Measurements from ENCODE around the gene EFCC1. TPM values are rescaled to one million over a fixed set of nuclear protein-coding genes. Genes with fewer than 3 reads are reported as not detected.

Gene EFCC1
- total RNA-seq, 1 experiment from 2014 or later: 0.24 TPM

GRCh38 chr3:129081503-129081902, 80.4 kb downstream of the EFCC1 start:
- Histone ChIP-seq H3K9me3 (ENCODE audit: insufficient read depth, low read depth) (no peaks in the 10 kb centered on the region), H3K36me3 (ENCODE audit: low read depth) (no peaks in the 10 kb centered on the region), H3K4me3 (no peak overlapping the region), H3F3A (ENCODE audit: insufficient read depth, low read depth) (no peaks in the 10 kb centered on the region), H3K79me2 (ENCODE audit: low read depth) (no peaks in the 10 kb centered on the region), H3K4me1 (replicated peaks; ENCODE audit: insufficient read depth) (no peaks in the 10 kb centered on the region), H4K20me1 (ENCODE audit: insufficient read depth) (no peaks in the 10 kb centered on the region), H3K4me2 (no peak overlapping the region), H3K27me3 (ENCODE audit: insufficient read depth, low read depth) (no peaks in the 10 kb centered on the region), H3K9me2 (ENCODE audit: insufficient read depth) (no peaks in the 10 kb centered on the region), H2AFZ (no peak overlapping the region), H3K27ac (no peak overlapping the region)
- intact Hi-C loops (cut with micrococcal nuclease; ENCODE audit: unreplicated experiment): no loop called here
- CTCF ChIA-PET: no interaction called here
- BruUV-seq (replicated peaks): no TSS peak
- no peak for DNase-seq
- POLR2A ChIA-PET (ENCODE audit: unreplicated experiment): no interaction called here
- TF ChIP-seq CTCF (conservative IDR thresholded peaks at IDR 0.05) (no peak), EZH2 (IDR thresholded peaks at IDR 0.05; ENCODE audit: low read depth) (no peak)

GRCh38 chr3:129082026-129082425, 80.9 kb downstream of the EFCC1 start:
- Histone ChIP-seq H3K27ac (no peak overlapping the region), H2AFZ (no peak overlapping the region), H3K4me3 (no peak overlapping the region), H3K36me3 (ENCODE audit: low read depth) (no peaks in the 10 kb centered on the region), H3K27me3 (ENCODE audit: insufficient read depth, low read depth) (no peaks in the 10 kb centered on the region), H3K9me2 (ENCODE audit: insufficient read depth) (no peaks in the 10 kb centered on the region), H3K4me2 (no peak overlapping the region), H3K79me2 (ENCODE audit: low read depth) (no peaks in the 10 kb centered on the region), H3K4me1 (replicated peaks; ENCODE audit: insufficient read depth) (no peaks in the 10 kb centered on the region), H3F3A (ENCODE audit: insufficient read depth, low read depth) (no peaks in the 10 kb centered on the region), H4K20me1 (ENCODE audit: insufficient read depth) (no peaks in the 10 kb centered on the region), H3K9me3 (ENCODE audit: insufficient read depth, low read depth) (no peaks in the 10 kb centered on the region)
- intact Hi-C loops (cut with micrococcal nuclease; ENCODE audit: unreplicated experiment): no loop called here
- CTCF ChIA-PET: no interaction called here
- POLR2A ChIA-PET (ENCODE audit: unreplicated experiment): no interaction called here
- no peak for TF ChIP-seq EZH2 (IDR thresholded peaks at IDR 0.05; ENCODE audit: low read depth)
- TF ChIP-seq CTCF (conservative IDR thresholded peaks at IDR 0.05): no peak
- no TSS peak for BruUV-seq (replicated peaks)
- no peak for DNase-seq

GRCh38 chr3:129084501-129084900, 83.4 kb downstream of the EFCC1 start:
- no peaks in the 10 kb centered on the region for H3F3A ChIP-seq (ENCODE audit: insufficient read depth, low read depth)
- no peak overlapping the region for H3K27ac ChIP-seq
- no TSS peak for BruUV-seq (replicated peaks)
- ChIA-PET POLR2A (ENCODE audit: unreplicated experiment) (interaction anchor here (0.6 kb wide), 1 partner anchor 427 kb away, joined by 4 read pairs; no protein-coding TSS in a partner anchor), CTCF (interaction anchor here (0.6 to 1.0 kb wide), 2 partner anchors 33 to 114 kb away, joined by 3 to 4 read pairs; no protein-coding TSS in a partner anchor)
- H3K4me1 ChIP-seq (replicated peaks; ENCODE audit: insufficient read depth): no peaks in the 10 kb centered on the region
- intact Hi-C loops (cut with micrococcal nuclease; ENCODE audit: unreplicated experiment): no loop called here
- no peaks in the 10 kb centered on the region for H3K36me3 ChIP-seq (ENCODE audit: low read depth)
- TF ChIP-seq CTCF (conservative IDR thresholded peaks at IDR 0.05): no peak
- TF ChIP-seq EZH2 (IDR thresholded peaks at IDR 0.05; ENCODE audit: low read depth): no peak
- peaks cover 4% of the 10 kb centered on the region; the same call in 1 of the 2 replicates for H4K20me1 ChIP-seq (ENCODE audit: insufficient read depth)
- no peak overlapping the region for H2AFZ ChIP-seq
- no peaks in the 10 kb centered on the region for H3K9me2 ChIP-seq (ENCODE audit: insufficient read depth)
- H3K4me2 ChIP-seq: no peak overlapping the region
- no peaks in the 10 kb centered on the region for H3K79me2 ChIP-seq (ENCODE audit: low read depth)
- no peak overlapping the region for H3K4me3 ChIP-seq
- DNase-seq: no peak
- H3K27me3 ChIP-seq (ENCODE audit: insufficient read depth, low read depth): no peaks in the 10 kb centered on the region
- no peaks in the 10 kb centered on the region for H3K9me3 ChIP-seq (ENCODE audit: insufficient read depth, low read depth)

Data from PC-9 (cell line).